Measurements from ENCODE around the gene PRSS38. TPM values are rescaled to one million over a fixed set of nuclear protein-coding genes. Genes with fewer than 3 reads are reported as not detected.

PRSS38 gene
- not detected in 2 replicates for total RNA-seq

DNA sequence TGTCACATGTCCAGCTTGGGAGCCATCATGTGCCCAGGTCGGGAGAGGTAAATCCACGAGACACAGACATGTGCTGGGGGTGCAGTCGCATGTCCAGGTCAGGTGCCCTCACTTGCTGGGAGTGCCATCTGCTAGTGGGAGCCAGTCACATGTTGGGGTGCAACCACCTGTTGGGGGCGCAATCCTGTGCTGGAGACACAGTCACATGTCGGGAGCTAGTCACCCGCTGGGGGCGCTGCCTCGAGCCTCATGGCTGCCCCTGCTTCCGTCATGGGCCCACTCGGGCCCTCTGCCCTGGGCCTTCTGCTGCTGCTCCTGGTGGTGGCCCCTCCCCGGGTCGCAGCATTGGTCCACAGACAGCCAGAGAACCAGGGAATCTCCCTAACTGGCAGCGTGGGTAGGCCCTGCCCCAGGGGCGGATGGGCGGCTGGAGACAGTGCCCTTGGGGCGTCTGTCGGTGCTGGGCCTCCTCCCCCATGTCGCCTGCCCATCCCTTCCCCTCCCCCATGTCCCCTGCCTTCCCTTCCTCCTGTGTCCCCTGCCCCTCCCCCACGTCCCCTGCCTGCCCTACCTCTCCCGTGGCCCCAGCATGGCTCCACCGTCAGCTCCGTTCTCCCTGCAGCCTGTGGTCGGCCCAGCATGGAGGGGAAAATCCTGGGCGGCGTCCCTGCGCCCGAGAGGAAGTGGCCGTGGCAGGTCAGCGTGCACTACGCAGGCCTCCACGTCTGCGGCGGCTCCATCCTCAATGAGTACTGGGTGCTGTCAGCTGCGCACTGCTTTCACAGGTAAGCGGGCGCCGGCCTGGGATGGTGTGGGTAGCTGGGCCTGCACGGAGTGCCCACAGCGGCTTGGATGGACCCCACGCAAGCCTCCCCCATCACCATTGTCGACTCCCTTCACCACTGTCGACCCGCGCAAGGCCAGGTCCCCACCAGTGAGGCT is at the start of gene PRSS38:
Gene PRSS38 (plus strand): TSS at position 208 of the 942 bp plus-strand sequence. CDS start 42 bp downstream, at position 250.

Other genes starting within 250 kb of the PRSS38 start
- 15.8 and 23.2 TPM in 2 replicates for gene JMJD4, start 80.4 kb upstream of the PRSS38 start, total RNA-seq
- gene SNAP47, start 80.2 kb upstream of the PRSS38 start, total RNA-seq = 30.6 and 31.9 TPM in 2 replicates
- gene WNT9A, start 132.3 kb downstream of the PRSS38 start, total RNA-seq = 0.05 and 0.20 TPM in 2 replicates
- gene WNT3A, start 191.3 kb downstream of the PRSS38 start, total RNA-seq = not detected in 2 replicates

All from mammary microvascular endothelial cell (primary cell).